Fibroblast of skin of scalp (primary cell): Measurements from ENCODE around the gene RND3.

ENCODE experiments used
- DNase-seq: peaks from one replicate; pipeline ENCODE4 v3.0.0-alpha.2; 2013

RND3 gene

DNA sequence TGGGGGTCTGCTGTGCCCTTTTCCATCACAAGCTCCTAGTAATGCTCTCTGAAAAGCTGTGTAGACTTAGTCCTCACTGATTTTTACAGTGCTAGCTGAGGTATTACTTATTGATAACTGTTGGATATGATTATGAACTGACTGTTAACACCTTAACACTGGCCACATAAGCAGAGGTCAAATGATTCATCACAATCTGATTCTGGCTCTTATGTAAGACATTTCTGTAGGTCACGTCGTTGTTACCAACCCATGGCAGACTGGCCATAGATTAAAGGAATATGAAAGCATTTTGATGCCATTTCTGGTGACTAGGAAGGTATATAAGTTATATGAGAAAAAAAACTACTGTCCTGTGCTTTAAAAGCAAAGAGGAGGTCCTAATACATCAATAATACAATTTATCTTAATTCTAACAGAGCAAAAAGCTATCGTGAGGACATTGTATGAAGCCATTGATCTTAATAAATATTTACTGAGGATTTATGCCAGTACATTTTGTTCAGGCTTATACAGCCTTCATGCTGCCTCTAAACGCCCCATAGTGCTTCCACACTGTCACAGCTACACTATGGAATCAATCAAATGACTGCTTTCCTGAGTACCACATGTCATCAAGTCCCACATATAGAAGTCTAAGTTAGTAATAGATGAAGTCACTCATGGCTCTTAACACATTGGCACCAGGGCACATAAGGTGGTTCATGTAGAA is 6.9 kb upstream of the RND3 start:
- DNase-seq = peak; percentile 40

DNA sequence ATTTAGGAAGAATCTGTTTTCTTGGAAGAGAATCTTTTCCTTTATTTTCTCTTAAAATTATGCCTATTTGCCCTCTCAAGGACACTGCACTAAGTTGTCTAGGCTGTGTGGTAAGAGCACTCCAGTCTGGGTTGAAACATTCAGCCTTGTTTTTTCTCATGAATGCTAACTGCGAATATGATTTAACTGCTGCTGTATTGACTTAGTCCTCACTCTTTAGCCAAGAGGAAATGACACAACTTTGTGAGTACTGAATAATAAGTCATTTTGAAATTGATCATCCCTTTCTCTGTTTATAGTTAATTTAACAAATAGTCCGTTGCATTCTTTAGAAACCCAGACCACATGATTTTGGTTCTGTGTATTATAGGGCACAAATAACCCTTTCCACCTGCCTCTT is 4.5 kb upstream of the RND3 start:
- DNase-seq = peak; percentile 64

DNA sequence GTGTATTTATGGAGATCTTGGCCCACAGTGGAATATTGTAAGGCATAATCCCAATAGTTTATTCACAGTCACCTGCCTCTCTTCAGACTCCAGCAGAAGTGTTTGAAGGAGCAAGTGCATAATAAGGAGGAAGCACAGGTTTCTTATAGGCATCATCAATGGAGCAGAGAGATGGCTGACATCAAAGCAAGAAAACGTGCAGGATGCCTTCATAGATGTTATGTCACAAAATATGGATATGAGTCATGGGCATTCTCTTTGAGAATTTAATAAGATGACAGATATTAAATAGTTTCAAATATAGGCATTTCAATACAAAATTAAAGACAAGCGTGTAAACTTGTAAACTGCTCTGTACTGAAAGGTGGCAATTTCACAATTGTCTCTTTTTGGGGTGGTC is 4.0 kb upstream of the RND3 start:
- DNase-seq = no peak

DNA sequence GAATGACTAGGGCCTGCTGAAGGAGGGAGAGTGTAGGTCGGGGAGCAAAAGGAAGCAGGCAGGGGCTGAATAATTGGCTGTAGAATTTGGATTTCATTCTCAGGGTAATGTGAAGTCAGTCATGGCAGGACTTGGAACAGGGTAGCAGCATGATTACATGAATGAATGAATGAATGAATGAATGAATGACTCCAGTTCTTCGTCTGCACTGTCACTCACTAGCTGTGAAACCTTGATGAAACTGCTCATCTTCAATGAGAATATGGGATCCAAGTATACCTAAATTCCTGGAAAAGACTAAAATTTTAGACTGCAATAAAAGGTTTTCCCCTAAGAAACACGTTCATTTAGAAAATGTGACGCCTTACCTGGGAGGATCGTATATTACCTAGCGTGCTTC is 3.0 kb upstream of the RND3 start:
- DNase-seq = no peak

DNA sequence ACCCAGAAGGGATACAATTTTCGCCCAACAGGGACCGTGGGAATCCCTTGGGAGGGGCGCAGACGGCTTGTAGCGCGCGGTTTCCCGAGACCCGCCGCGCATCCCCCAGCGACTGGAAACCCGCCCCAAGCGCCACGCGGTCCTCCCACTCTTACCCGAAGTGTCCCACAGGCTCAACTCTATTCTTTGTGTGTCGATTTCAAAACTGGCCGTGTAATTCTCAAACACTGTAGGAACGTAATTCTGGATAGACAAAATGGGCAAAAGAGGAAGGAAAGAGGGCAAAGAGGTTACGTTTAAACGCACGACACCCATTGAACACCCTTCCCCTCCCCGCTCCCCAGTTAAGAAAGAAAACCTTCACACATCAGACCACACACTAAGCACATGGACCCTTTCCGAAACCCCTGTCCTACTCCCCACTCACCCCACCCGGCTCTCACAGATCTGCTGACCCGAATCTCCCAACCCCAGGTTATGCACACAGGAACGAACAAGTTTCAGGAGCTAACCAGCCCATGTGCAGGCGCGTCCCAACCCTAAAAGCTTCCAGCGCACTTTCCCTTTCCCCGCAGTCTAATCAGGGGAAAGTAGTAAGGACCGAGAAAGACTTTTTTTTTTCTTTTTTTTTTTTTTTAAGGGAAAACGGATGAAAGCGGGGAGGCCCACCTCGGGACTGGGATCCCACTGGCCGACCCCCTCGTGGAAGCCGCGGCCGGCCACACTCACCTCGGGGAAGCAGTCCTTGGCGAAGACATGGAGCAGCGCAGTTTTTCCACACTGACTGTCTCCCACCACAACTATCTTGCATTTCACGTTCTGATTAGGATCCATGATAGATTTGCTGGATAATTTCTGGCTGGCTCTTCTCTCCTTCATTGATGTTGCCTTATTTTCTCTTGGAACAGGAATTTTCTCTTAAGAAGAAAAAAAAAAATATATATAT is 655 bp downstream of the RND3 start:
- DNase-seq = no peak

DNA sequence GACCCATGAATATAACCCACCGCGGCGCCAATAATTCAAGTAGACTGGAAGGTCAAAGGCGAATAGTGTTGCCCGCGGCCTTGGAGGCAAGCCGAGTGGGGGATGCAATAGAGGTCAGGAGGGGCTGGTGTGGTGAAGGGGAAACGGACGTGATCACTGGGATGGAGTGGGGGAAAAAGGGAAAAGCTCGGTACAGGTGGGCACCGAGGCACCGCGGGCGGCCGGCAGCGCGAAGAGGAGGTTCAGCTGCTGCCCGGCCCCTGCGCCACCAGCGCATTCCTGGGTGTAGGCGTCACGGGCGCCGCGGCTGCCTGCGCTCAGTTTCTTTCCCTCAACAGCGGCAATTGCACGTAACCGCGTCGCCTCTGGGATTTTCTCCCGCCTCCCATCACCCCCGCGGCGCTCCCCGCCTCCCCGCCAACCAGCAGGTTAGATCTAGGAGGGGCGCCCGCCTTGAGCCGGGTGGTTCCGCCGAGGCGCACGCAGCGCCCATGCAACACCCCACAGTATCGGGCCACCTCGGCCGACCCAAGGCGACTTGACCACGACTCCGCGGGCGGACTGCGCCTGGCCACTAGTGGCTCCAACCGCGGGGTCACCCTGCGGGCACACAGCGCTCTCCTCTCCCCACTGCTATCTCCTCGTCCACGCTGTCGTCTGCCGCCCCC is 1.5 kb downstream of the RND3 start:
- peak; percentile 88 for DNase-seq

DNA sequence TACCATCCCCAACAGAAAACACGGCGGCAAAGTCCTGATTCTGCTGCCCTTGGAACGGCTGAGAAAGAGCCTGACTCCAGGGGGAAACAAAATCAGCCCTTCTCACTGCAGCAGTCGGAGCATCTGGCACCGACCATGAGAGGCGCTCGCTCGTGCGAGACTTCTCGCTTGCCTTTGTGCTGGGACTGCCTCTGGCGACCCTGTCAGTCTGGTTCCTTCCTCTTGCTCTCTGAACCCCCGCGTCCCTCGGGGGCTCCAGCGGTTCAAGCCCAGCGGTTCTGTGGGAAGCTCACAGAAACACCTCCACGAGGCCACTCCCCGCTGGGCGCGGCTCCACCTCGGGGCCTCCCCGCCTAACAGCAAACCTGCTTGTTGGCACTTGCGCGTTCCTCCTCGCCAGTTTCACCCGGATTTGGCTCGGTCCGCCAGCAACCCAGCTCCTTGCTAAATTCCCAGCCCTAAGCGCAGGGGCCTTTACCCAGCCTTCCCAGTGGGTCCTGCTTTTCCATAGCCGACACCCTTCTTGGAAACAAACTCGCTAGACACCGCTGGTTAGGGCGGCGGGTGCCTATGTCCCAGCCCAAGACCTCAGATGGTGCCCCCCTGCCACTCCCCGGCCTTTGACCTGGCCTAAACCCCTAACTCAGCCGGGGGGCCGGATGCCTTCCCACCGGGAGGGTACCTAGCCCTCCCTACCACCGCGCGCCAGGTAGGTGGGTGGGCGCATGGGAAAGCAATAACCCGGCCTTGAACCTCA is 2.2 kb downstream of the RND3 start:
- DNase-seq = peak; percentile 73

DNA sequence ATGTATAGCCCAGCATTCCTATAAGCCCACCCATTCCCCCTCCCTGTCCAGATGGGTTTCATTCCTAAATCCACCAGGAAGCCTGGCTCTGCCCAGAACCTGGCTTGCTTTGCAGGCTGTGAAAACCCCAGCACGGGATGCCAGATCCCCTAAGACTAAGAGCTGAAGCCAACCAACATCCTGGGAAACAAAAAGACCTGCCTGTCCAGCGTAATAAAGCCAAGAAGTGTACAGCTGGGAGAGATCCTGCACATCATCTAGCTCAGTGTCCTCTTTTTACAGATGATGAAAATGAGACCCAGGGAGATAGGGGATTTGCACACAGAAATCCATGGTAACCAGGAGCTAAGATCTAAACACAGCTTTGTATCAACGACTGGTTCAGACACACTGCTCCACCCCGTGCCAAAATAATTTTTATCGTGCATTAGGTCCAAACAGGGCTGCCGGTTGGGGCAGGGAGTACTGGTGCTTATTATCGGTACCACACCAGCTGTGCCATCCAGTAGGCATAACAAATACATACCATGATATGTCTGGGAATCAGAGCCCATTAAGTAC is 2.9 kb downstream of the RND3 start:
- no peak for DNase-seq

DNA sequence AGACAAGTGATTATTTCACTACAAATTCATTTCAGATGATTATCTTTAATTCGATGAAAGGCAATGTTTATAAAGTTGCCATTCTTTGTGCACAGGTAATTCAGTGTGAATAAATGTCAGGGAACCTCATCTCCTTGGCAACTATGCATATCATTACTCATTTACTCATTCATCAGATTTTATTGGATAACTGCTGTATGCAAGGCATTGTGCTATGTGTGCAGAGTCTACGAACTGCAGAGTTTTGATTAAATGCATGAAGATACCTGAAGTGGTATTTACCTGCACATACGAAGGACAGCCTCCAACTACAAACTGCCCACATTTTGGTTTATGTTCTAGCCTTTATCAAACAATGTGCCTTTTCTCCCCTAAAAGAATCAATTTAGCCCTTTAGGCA is 3.5 kb downstream of the RND3 start:
- no peak for DNase-seq

DNA sequence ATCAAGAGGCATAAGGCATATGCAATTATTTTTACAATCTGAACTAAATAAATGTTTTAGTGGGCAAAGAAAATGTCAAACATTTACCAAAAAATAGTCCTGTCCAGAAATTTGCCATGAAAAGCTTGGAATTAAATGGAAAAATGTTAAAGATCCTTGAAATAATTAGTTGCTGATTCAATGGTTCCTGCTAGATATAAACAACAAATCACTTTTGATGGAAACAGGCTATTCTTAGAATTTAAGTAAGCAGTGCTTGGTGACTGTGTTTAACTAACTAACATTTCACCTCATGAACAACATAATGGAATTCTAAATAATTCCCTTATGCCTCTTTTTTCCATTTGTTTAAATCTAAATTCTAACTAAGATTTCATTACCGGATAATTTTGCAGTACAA is 3.9 kb downstream of the RND3 start:
- no peak for DNase-seq

DNA sequence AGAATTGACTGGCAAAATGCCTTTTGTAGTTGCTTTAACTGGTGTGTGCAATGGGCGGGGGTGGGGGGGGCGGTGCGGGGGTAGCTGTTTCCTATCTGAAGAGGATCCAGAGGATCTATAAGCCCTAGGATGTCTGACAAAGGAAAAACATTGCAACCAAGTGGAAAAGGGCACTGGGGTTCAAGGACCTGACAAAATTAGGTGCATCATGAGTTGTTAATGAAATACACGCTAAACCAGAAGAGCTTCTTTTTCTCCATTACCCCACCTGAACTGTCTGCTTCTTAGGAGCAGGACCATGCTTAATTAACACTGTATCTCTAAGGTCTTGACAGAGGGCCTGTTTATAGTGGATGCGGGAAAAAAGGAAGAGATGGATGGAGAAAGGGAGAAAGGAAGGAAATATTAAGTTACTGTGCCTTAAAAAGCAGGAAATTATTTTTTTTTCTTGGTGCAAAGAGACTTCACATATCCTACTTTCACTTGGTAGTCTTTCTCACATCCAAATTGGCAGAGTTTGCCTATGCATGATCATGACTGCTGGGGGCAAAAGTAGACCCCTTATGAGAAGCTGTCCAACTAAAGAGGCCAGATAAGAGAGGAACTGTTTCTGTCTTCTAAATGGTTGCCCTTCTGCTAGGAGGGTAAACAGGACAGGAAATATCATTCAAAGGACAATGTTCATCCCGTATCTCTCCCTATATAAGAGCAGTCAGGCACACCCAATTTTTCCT is 4.6 kb downstream of the RND3 start:
- DNase-seq = no peak

DNA sequence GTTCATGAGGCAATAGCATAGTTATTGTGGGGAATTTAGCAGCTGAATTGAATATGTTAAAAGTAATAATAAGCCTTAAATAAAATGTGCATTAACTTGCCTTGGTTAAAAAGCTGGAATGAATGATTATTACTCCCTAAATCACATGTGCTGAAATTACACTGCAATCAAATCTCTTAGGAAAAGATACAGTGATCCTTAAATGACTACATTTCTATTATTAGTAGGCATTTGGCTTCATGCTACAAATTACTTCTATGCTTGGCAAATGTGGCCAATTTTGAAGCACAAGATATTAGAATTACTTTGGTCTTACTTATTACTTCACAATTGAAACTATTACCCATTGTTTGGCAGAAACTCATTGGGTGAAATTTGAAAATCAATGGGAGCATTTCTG is 5.4 kb downstream of the RND3 start:
- DNase-seq = no peak

DNA sequence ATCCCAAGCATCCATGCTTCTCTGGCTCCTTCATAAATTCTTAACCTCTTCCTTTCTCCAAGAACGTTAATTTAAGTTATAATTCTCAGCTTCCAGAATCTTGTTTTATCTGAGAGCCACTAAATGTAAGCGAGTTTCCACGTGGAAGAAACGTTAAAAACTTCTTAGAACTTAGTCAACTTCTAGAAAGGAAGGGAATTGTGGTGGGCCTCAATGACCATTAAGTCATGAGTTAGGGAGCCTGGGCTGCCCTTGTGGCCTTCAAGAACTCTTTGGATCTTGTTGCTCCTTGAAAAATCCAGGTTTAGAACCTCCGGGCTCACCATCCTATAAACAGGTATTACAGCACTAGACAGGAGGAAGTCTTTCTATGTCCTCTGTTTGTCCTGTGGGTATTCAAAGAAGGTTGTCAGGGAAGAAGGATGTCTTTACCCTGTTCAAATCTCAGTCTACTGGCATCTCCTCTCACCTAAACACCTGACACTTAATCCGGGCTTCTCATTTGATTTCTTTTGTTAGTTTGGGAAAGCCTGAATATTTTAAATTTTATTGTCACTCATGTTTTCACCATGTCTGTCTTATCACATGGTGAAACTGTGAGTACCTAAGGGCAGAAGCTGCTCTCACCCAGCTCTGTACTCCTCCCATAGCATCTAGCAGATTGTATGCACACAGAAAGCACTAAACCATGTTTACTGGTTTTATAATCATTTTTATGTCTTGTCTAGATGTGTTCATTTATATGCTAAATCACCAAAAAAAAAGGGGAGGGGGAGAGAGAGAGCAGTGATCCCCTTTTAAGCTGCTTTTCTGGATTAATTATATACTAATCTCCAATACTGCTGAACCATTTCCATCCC is 6.3 kb downstream of the RND3 start:
- no peak for DNase-seq

DNA sequence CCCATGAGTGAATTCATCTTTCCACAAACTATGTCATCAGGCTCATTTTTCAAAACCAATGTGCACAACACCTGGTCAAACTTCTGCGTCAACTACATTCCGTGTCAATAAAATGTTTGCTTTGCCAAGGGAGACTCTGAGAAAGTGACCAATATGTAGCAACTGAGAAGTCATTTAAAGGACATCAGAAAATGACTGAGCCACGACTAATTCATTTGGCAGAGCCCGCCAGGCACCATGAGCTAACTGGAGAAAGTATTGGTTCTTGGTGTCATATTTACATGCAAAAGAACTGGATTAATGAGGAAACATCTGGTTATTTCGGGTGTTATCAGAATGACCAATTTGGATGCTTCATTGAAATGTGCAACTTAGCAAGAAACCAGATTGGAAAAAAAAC is 7.2 kb downstream of the RND3 start:
- peak; percentile 75 for DNase-seq

DNA sequence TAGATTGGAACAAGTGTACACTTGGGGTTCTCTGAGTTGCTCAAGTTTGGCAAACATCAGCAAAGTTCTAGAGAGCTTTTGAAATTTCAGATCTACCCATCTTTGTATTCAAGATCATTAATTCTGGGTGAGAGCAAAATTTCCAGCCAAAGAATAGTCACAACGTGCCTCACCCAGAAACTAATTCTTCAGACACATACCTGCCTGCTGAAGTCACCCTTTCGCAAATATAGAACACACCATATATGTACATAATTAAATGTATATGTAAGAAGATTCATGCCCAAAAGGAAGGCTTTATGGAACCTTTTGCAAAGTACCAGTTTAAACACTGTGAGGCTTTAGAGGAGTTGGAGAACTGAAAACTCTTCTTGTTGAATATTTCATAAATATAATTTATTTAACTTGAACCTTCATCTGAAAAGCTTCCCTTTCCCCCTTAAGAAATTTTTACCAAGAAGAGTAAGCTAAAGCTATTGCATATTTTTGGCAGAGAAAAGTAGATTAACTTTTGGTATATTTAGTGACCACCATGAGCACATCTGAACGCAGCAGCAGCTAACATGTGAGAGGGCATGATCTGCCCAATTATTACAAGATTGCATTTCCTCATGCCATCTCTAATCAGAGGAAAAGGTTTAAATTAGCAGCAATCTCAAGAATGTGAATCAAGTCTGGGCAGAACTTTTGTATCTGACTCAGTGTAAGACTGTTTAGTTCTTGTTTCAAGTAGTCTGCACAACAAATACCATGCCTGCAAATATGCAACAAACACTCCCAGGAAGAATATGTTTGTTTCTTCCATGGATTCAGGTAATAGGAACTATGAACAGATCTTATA is 8.2 kb downstream of the RND3 start:
- peak; percentile 84 for DNase-seq

DNA sequence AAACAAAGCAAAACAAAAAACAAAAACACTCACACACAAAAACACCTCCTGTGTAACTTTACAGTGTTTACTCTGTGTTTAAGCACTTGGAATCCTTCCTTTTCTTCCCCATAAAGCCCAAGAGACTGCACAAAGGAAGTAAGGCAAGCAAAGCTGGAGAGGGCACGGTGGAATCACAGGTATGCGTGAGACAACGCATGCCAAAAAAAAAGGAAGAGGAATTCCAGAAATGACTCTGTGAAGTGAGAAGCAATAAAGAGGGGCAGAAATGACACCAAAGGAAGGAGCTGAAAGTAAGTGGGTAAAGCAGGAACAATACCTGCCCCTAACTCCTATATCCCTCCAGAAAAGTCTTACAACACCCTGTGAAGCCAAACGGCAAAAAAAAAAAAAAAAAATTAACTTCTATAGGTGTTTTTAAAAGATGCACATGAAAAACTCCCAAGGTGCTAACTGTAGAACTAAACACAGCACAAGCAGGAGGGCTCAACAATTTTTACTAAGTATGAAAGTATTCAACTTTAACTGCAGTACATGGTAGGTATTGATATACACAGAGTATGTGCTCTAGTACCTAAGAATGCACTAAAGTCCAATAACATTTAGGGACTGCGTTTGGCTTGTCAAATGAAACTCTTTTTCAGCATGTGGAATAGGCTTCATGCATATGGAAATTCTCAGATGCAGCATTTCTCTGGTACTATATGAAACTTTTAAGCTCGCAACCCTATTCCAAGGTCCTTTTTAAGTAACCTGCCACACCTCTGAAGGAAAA is 9.1 kb downstream of the RND3 start:
- DNase-seq = no peak

DNA sequence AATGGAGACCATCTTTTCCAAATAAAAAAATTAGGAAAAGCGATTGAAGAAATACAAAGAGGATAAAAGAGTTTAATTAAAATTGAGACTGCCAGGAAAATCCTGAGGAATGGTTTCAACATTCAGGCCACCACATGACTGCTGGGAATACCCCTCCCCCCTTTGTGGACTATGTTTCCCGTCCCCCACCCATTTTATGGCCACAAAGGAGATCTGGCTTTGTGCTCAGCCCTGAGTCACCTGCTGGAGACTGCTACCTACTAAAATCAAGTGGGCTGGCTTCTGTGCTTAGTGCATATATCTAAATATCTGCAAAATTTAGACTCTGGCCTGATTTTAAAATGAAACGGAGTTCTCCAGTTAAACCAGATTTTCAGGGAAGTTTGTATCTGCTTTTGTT is 10.1 kb downstream of the RND3 start:
- DNase-seq = no peak

DNA sequence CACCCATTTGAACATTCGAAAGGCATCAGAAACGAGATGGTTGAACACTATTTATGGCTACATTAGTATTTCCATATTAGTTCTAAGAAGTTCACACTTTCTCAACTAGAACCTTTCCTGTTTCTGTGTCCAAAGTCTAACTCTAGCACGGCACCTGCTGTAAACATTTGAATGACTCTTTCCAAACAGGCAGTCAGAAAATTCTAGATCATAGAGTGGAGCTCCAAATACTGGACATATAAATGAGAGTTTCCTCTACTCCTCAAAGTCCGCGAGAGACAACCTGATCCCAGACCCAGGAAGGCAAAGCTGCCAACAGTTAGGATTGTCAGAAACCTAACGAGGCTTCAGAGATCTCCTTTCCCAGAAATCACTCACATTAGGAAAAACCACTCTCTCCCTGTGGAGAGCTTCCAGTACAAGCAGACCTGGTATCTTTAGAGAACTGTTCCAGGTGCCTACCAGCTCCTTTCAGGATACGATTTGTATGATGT is 10.6 kb downstream of the RND3 start:
- DNase-seq = no peak

DNA sequence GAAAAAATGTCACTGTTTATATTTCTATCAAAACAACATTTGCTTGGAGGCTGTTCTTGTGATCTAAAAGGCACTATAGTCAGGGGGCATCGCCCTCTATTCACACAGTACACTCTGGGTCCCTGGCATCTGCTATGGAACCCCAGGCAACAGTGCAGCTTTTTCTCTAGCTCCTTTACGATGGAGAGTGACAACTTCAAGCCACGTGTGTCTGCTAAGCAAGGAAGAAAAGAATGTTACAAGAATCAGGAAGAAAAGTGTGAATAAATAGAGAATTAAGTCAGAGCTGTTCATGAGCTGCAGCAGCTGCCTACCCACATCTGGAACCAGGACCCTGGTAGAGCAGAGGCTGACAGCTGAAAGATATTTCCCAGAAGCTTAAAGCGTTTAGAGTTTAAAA is 11.2 kb downstream of the RND3 start:
- DNase-seq = no peak
